Neural cell (in vitro differentiated cells): ENCODE data around the gene CRTC3. TPM values are rescaled to one million over a fixed set of nuclear protein-coding genes. Genes with fewer than 3 reads are reported as not detected.
"Not testable (repeated sequence)": the region's sequence is repeated elsewhere in the genome, so short reads cannot be mapped to it uniquely, and the experiment has no call there.

Source experiments
- H2AFZ ChIP-seq: fragments of 200-600, 300-800 bp; sonication (generic), shearing (Covaris generic); 2 replicates; pipeline ENCODE4 v1.6.0; 2014; ENCODE audit warnings: low read depth, mild to moderate bottlenecking, antibody characterized with exemption, low read length, moderate library complexity
- H3F3A ChIP-seq: fragments of 200-600 bp; shearing (Covaris generic); 2 replicates; pipeline ENCODE4 v1.6.1; 2016; ENCODE audit warnings: mild to moderate bottlenecking, moderate library complexity, mixed read lengths, antibody characterized with exemption, low read length; ENCODE audit not compliant: insufficient read depth, poor library complexity, severe bottlenecking
- H3K27ac ChIP-seq: fragments of 200-600, 300-800 bp; sonication (generic), shearing (Covaris generic); 2 replicates; pipeline ENCODE4 v1.5.1; 2014; ENCODE audit warnings: mild to moderate bottlenecking, low read length, moderate library complexity
- H3K27me3 ChIP-seq: fragments of 300-800, 200-600 bp; sonication (generic), shearing (Covaris generic); 2 replicates; pipeline ENCODE4 v1.6.0; 2014; ENCODE audit warnings: mild to moderate bottlenecking, low read depth, low read length, moderate library complexity; ENCODE audit not compliant: insufficient read depth
- H3K36me3 ChIP-seq: fragments of 300-800, 200-600 bp; sonication (generic), shearing (Covaris generic); 2 replicates; pipeline ENCODE4 v1.5.1; 2014; ENCODE audit warnings: mild to moderate bottlenecking, antibody characterized with exemption, low read length, moderate library complexity; ENCODE audit not compliant: insufficient read depth
- H3K4me2 ChIP-seq: fragments of 300-800, 200-600 bp; sonication (generic), shearing (Covaris generic); 2 replicates; pipeline ENCODE4 v1.6.0; 2014; ENCODE audit warnings: mild to moderate bottlenecking, low read length
- H3K4me3 ChIP-seq: fragments of 300-800, 200-600 bp; sonication (generic), shearing (Covaris generic); 2 replicates; pipeline ENCODE4 v1.5.1; 2014; ENCODE audit warnings: mild to moderate bottlenecking, low read length, moderate library complexity
- H3K79me2 ChIP-seq: fragments of 200-600 bp; shearing (Covaris generic); replicated peaks from 2 replicates; pipeline ENCODE4 v1.6.0; 2014; ENCODE audit warnings: mild to moderate bottlenecking, low read length, moderate library complexity; ENCODE audit not compliant: insufficient read depth
- H3K9ac ChIP-seq: fragments of 300-800, 200-600 bp; sonication (generic), shearing (Covaris generic); 2 replicates; pipeline ENCODE4 v1.6.1; 2016; ENCODE audit warnings: mild to moderate bottlenecking, low read length, mixed read lengths
- H3K9me2 ChIP-seq: fragments of 200-600 bp; shearing (Covaris generic); 2 replicates; pipeline ENCODE4 v1.6.1; 2016; ENCODE audit warnings: mild to moderate bottlenecking, low read length, mixed read lengths; ENCODE audit not compliant: insufficient read depth
- H3K9me3 ChIP-seq: fragments of 200-600, 300-800 bp; sonication (generic), shearing (Covaris generic); 2 replicates; pipeline ENCODE4 v1.6.1; 2016; ENCODE audit warnings: mild to moderate bottlenecking, mixed run types, low read length, moderate library complexity, mixed read lengths
- H4K20me1 ChIP-seq: fragments of 200-600 bp; shearing (Covaris generic); 2 replicates; pipeline ENCODE4 v1.6.1; 2016; ENCODE audit warnings: mild to moderate bottlenecking, mixed run types; ENCODE audit not compliant: insufficient read depth
- EP300 ChIP-seq: fragments of 450-650 bp; conservative IDR thresholded peaks from 2 replicates; pipeline ENCODE4 v1.6.1; 2014; ENCODE audit warnings: antibody characterized with exemption, mild to moderate bottlenecking, moderate library complexity; ENCODE audit not compliant: poor library complexity, severe bottlenecking
- EZH2 ChIP-seq: fragments of 200-600, 300-800 bp; shearing (Covaris generic), sonication (generic); IDR thresholded peaks from 2 replicates; pipeline ENCODE4 v1.6.1; 2014; ENCODE audit warnings: antibody characterized with exemption, low read length, borderline replicate concordance, mild to moderate bottlenecking; ENCODE audit not compliant: insufficient read depth, poor library complexity, severe bottlenecking
- MXI1 ChIP-seq: fragments of 450-650 bp; conservative IDR thresholded peaks from 2 replicates; pipeline ENCODE4 v1.6.1; 2014; ENCODE audit warnings: antibody characterized with exemption, mild to moderate bottlenecking; ENCODE audit not compliant: poor library complexity, severe bottlenecking
- POLR2AphosphoS5 ChIP-seq: IDR thresholded peaks from 2 replicates; pipeline ENCODE4 v1.6.1; 2012
- RAD21 ChIP-seq: fragments of 450-650 bp; conservative IDR thresholded peaks from 2 replicates; pipeline ENCODE4 v1.6.1; 2014; ENCODE audit warnings: antibody characterized with exemption, mild to moderate bottlenecking, moderate library complexity
- SMC3 ChIP-seq: fragments of 450-650 bp; conservative IDR thresholded peaks from 2 replicates; pipeline ENCODE4 v1.6.1; 2014; ENCODE audit warnings: antibody characterized with exemption, mild to moderate bottlenecking, moderate library complexity; ENCODE audit not compliant: poor library complexity
- TAF1 ChIP-seq: IDR thresholded peaks from 2 replicates; pipeline ENCODE4 v1.6.1; 2012; ENCODE audit warnings: low read depth
- polyA plus RNA-seq: library from polyadenylated mRNA; depleted of rRNA; stranded (reverse); fragments of >200 nt; gene quantifications from 2 replicates; pipeline ENCODE4 v1.2.3, GENCODE V29; 2014
- TF ChIP-seq, protein P1 (sequence below): IDR thresholded peaks from 2 replicates; pipeline ENCODE4 v1.6.1; 2012; ENCODE audit warnings: borderline replicate concordance
- TF ChIP-seq, protein P2 (sequence below): fragments of 450-650 bp; IDR thresholded peaks from 2 replicates; pipeline ENCODE4 v1.5.1; 2014; ENCODE audit warnings: antibody characterized with exemption, mild to moderate bottlenecking, moderate library complexity; ENCODE audit not compliant: poor library complexity, severe bottlenecking

Gene CRTC3
- polyA plus RNA-seq, 1 donor from 2014 or later = 5.5 TPM

DNA sequence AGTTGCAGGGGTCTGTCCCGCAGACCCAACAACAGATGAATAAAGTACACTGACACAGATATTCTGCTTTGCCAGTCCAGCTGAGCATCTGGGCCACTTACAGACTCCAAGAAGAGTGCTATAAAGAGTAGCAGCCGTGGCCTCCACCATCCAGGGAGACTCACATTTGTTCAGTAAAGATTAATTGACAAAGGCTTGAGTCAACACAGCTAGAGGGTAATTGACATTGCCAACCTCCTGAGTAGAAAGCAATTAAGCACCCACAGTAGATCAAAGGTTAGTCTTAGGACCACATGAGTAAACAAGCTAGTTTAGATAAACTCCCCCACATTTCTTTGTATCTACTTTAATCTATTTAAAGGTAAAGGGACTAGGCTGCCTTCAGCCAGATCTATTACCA, 16.3 kb upstream of the CRTC3 start:
- Histone ChIP-seq H3K27me3 (no peaks in the 10 kb centered on the region), H3F3A (no peaks in the 10 kb centered on the region), H3K9me3 (no peaks in the 10 kb centered on the region), H3K27ac (no peak overlapping the region), H3K9ac (no peak overlapping the region), H3K79me2 (no peaks in the 10 kb centered on the region), H3K4me2 (no peak overlapping the region), H3K4me3 (no peak overlapping the region), H4K20me1 (no peaks in the 10 kb centered on the region), H2AFZ (no peak overlapping the region), H3K36me3 (no peaks in the 10 kb centered on the region), H3K9me2 (no peaks in the 10 kb centered on the region)
- TF ChIP-seq, protein P1, sequence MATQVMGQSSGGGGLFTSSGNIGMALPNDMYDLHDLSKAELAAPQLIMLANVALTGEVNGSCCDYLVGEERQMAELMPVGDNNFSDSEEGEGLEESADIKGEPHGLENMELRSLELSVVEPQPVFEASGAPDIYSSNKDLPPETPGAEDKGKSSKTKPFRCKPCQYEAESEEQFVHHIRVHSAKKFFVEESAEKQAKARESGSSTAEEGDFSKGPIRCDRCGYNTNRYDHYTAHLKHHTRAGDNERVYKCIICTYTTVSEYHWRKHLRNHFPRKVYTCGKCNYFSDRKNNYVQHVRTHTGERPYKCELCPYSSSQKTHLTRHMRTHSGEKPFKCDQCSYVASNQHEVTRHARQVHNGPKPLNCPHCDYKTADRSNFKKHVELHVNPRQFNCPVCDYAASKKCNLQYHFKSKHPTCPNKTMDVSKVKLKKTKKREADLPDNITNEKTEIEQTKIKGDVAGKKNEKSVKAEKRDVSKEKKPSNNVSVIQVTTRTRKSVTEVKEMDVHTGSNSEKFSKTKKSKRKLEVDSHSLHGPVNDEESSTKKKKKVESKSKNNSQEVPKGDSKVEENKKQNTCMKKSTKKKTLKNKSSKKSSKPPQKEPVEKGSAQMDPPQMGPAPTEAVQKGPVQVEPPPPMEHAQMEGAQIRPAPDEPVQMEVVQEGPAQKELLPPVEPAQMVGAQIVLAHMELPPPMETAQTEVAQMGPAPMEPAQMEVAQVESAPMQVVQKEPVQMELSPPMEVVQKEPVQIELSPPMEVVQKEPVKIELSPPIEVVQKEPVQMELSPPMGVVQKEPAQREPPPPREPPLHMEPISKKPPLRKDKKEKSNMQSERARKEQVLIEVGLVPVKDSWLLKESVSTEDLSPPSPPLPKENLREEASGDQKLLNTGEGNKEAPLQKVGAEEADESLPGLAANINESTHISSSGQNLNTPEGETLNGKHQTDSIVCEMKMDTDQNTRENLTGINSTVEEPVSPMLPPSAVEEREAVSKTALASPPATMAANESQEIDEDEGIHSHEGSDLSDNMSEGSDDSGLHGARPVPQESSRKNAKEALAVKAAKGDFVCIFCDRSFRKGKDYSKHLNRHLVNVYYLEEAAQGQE = no peak
- TF ChIP-seq SMC3 (no peak), EZH2 (no peak), POLR2AphosphoS5 (no peak), TAF1 (no peak), RAD21 (no peak), MXI1 (no peak), EP300 (no peak)
- TF ChIP-seq, protein P2, sequence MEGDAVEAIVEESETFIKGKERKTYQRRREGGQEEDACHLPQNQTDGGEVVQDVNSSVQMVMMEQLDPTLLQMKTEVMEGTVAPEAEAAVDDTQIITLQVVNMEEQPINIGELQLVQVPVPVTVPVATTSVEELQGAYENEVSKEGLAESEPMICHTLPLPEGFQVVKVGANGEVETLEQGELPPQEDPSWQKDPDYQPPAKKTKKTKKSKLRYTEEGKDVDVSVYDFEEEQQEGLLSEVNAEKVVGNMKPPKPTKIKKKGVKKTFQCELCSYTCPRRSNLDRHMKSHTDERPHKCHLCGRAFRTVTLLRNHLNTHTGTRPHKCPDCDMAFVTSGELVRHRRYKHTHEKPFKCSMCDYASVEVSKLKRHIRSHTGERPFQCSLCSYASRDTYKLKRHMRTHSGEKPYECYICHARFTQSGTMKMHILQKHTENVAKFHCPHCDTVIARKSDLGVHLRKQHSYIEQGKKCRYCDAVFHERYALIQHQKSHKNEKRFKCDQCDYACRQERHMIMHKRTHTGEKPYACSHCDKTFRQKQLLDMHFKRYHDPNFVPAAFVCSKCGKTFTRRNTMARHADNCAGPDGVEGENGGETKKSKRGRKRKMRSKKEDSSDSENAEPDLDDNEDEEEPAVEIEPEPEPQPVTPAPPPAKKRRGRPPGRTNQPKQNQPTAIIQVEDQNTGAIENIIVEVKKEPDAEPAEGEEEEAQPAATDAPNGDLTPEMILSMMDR = no peak

DNA sequence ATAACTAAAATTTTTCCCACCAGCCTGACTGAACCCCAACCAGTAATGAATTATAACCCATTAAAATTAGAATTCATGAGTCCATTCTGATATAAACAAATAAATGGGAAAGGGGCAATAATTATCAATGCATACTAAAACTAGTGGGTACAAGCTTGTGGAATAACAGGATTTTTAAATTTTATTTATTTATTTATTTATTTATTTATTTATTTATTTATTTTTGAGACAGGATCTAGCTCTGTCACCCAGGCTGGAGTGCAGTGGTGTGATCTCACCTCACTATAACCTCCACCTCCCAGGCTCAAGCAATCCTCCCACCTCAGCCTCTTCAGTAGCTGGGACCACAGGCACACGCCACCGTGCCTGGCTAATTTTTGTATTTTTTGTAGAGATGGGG, 15.8 kb upstream of the CRTC3 start:
- H2AFZ ChIP-seq, H3K4me3 ChIP-seq, H3K79me2 ChIP-seq, H3K36me3 ChIP-seq, H3F3A ChIP-seq, H3K9me2 ChIP-seq, H4K20me1 ChIP-seq, H3K27ac ChIP-seq, H3K9me3 ChIP-seq, H3K27me3 ChIP-seq, H3K4me2 ChIP-seq, H3K9ac ChIP-seq: not testable (repeated sequence)

DNA sequence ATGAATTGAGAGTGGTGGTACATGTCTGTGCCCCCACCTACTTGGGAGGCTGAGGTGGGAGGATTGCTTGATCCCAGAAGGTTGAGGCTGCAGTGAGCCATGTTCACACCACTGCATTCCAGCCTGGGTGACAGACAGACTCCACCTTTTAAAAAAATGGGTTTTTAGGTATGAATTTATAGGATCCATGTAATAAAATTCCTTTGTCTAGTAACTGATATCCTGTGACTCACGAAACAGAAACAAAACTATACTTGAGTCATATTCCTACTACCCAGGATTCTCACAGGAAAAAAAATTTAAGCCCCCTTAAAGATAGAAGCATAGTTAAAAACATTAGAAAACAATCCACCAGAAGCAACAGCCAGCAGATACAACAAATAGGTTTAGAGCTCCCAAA, 10.0 kb upstream of the CRTC3 start:
- Histone ChIP-seq H3K27me3 (no peaks in the 10 kb centered on the region), H3K4me3 (no peak overlapping the region), H3K9ac (no peak overlapping the region), H3K9me3 (no peaks in the 10 kb centered on the region), H3K9me2 (no peaks in the 10 kb centered on the region), H2AFZ (no peak overlapping the region), H3K4me2 (no peak overlapping the region), H4K20me1 (no peaks in the 10 kb centered on the region), H3K27ac (no peak overlapping the region), H3K79me2 (no peaks in the 10 kb centered on the region), H3K36me3 (no peaks in the 10 kb centered on the region), H3F3A (no peaks in the 10 kb centered on the region)
- TF ChIP-seq TAF1 (no peak), POLR2AphosphoS5 (no peak), SMC3 (no peak), EP300 (no peak), EZH2 (no peak), RAD21 (no peak), MXI1 (no peak)
- TF ChIP-seq, protein P1 = no peak
- TF ChIP-seq, protein P2 = no peak
